DMS53 treated with DMSO at 0.1 percent for 48 hours (cell line): Measurements from ENCODE around the gene KCNJ15.
"Not testable (repeated sequence)": the region's sequence is repeated elsewhere in the genome, so short reads cannot be mapped to it uniquely, and the experiment has no call there.

ENCODE experiments used
- DNase-seq: peaks from one replicate; lab custom pipeline; 2025; ENCODE audit not compliant: unreplicated experiment; lab: John Stamatoyannopoulos, UW

The KCNJ15 gene

GRCh38 chr21:38256599-38257302 lies at the start of gene KCNJ15:
Gene KCNJ15 (plus strand): TSS chr21:38256991. CDS start chr21:38299262, 42,271 bp downstream.
- DNase-seq, result no peak

DNA sequence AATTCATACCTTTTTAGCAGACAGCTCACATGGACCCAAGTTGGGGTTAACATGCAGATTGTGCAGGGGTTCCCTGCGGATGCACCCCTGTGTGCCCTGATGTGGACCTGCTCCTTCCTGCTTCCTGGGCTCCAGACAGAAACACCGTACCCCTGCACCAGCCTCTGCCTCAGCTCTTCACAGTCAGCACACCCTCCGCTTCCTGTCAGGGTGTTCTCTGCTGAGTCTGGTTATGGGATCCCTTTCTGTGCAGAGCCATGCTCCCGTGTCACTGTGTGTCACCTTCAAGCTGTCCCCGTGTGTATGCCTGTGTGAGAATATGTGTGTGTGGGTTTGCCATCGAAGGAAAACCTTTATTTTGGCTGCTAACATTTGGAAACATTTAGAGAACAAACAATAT lies 48.7 kb upstream of the KCNJ15 start:
- DNase-seq, result no peak

DNA sequence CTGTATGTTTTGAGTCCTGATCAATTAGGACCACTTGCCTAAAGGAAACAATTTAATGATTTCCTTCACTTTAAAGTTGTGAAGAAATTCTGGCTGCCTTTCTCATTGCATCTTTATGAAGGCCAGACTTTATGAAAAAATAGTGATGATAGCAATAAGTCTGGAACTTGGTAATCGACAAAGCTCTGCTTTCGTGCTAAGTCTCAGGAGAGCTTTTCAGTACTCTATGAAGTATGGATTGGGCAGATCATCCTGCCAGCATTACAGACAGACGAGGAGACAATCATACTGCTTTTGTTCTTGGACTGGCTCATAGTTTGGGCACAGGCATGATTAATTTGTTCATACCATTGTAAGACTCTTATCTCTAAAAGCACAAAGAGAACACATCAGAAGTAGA lies 45.5 kb upstream of the KCNJ15 start:
- no peak for DNase-seq

DNA sequence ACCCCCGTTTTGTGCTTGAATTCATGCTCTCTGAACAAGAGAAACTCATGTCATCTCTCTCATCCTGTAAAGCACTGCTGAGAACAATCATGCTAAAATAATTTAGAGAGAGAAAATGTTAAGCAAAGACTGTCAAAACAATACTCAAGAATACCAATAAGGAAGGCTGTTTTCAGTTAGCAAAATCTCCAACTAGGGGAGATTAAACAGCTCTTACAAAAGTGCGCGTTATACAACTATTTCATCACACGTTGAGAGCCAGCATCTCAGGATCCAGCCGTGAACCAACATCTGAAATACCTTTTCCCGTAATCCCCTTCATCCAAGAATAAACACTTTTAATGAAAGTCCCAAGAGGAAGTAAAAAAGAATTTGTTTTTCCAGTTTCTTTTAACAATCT lies 44.1 kb upstream of the KCNJ15 start:
- DNase-seq, result no peak

DNA sequence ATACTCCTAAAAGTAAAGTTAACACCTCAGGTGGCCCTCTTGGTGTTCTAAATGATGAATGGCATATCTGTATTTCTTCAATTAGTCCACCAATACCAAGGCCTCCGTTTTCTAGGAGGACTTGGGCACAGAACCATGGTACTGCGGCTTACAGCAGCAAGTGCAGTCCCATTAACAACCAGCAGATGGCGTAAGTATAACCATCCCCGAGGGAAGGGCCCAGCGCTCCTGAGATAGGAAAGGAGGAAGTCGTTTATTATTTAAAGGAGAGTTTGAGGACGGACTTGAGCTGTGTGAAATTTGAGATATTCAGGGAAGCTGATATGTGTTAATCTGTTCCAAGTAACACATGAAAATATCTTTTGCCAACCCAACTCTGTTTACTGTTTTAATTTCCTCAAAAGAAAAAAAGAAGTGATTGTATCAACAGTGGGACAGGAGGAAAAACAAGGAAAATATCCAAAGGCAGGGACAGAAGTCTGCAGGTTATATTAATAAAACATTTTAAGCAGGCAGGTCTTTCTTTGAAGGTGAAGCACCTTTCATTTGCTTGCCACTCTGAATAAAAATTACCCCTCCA lies 37.7 kb upstream of the KCNJ15 start:
- peak; percentile 18 for DNase-seq

DNA sequence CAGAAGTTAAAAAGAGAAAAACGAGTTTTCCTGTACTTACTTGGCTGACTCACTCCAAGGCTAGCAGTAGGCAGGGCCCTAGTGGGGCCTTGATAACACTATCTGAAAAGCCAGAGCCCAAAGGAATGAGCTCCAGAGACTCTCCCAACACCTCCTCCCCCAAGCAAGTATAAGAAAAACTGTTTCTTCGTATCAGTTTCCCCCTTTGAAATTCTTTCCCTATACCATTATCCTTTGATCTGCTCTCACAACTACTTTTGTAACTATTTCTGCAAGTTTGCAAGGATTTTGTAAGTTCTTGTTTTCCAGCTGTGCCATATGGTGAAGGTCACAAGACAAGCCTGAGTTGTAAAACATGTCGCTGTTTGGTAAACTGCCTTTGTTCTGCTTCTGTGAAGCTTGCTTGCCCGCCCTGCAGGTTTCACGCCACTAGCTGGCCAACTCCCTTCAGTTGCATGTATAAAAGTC lies 36.5 kb upstream of the KCNJ15 start:
- DNase-seq, result no peak

- no peak for DNase-seq
Observed at GRCh38 chr21:38221594-38221993, 35.2 kb upstream of the KCNJ15 start.

GRCh38 chr21:38223893-38224540 lies 32.8 kb upstream of the KCNJ15 start:
- no peak for DNase-seq

DNA sequence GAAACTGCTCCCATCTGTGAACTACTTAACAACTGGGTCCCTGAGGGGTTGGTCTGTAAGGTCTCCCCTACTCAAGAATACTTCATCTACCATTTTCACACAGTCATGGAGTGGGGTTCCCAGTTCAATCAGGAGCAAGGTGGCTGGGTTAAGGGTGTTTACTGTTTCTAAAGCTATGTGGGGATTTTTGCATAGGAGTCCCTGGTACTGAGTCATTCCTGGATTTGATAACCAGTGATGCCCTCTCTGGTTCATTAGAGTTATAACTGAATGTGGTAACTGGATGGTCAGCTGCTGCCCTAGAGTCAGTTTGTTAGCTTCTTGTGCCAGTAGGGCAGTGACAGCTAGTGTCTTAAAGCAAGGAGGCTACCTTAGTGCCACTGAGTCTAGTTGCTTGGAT lies 29.4 kb upstream of the KCNJ15 start:
- no peak for DNase-seq

GRCh38 chr21:38228115-38228514 lies 28.7 kb upstream of the KCNJ15 start:
- DNase-seq, result no peak

GRCh38 chr21:38228537-38228936 lies 28.3 kb upstream of the KCNJ15 start:
- DNase-seq, result no peak

- no peak for DNase-seq
Observed at GRCh38 chr21:38229260-38229877, 27.4 kb upstream of the KCNJ15 start.

GRCh38 chr21:38234395-38235142 lies 22.2 kb upstream of the KCNJ15 start:
- no peak for DNase-seq

DNA sequence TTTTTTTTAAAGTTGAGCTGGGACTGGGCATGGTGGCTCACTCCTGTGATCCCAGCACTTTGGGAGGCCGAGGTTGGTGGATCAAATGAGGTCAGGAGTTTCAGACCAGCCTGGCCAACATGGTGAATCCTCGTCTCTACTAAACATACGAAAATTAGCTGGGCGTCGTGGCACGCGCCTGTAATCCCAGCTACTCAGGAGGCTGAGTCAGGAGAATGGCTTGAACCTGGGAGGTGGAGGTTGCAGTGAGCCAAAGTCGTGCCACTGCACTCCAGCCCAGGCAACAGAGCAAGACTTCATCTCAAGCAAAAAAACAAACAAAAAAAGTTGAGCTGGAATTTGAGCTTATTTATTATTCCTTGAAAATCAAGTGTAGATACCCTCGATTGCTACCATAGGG lies 21.5 kb upstream of the KCNJ15 start:
- DNase-seq, result not testable (repeated sequence)

- no peak for DNase-seq
Observed at GRCh38 chr21:38236232-38236631, 20.6 kb upstream of the KCNJ15 start.

DNA sequence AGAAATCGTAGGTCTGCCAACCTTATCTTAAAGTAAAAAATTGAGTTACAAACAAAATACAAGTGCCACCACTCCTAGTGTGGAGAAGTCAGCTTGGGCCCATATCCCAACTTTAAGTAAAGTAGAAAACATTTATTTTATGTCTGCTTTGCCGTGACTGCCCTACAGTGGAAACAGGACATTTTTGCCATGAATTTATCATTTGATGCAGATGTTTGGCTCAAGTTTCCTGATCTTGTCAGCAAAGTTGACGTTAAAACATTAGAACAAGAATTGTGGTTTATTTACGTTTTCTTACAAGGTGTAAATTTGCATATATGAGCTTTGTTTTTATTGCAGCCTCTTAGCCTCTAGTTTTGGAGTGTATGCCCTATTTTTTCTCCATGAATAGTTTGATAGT lies 17.1 kb upstream of the KCNJ15 start:
- no peak for DNase-seq

- DNase-seq, result no peak
Observed at GRCh38 chr21:38240129-38240528, 16.7 kb upstream of the KCNJ15 start.

DNA sequence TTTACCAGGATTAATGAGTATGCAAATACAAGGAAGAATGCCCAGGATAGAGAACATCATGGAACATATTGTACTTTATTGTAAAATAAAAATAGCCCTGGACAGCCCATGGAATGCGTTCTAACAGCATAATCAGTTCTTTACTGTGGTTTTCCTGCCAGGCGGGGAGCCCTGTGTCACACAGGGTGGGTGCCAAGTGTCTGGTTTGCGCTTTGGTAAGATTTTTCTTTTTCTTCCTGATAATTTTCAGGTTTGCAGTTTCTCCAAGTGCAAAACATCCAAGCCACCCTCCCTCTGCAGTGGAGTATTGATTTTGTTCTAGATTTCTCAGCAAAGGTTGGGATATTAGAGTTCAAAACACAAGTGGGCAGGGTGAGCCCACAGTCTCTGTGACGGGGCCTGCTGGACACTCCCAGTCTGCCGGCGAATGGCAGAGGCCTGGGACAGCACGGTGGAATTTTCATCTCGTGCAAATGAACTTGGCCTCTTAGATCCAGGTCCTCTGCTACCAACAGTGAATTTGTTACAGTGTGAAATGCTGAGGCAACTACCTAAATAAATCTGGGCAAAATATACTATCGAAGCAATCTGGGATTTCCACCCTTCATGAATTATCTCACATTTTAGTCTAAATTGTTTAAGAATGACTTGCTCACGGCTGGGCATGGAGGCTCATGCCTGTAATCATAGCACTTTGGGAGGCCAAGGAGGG lies 15.6 kb upstream of the KCNJ15 start:
- no peak for DNase-seq

DNA sequence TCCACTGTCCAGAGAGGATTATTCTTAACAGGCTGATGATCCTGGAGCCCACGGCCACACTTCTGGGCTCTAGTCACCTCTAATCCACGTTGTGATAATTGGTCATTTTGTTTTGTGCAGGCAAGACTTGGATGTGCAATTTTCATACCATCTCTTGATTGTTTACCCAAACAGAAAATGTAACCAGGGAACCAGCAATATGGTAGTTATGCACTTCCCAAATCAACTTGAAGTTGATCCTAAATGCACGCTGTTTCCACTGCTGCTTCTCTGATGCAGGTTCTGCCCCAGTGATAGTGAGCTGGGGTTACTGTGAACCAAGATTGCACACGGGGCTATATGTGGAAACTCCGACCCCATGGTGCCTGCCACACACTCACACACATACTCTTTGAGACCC lies 14.7 kb upstream of the KCNJ15 start:
- DNase-seq, result no peak

DNA sequence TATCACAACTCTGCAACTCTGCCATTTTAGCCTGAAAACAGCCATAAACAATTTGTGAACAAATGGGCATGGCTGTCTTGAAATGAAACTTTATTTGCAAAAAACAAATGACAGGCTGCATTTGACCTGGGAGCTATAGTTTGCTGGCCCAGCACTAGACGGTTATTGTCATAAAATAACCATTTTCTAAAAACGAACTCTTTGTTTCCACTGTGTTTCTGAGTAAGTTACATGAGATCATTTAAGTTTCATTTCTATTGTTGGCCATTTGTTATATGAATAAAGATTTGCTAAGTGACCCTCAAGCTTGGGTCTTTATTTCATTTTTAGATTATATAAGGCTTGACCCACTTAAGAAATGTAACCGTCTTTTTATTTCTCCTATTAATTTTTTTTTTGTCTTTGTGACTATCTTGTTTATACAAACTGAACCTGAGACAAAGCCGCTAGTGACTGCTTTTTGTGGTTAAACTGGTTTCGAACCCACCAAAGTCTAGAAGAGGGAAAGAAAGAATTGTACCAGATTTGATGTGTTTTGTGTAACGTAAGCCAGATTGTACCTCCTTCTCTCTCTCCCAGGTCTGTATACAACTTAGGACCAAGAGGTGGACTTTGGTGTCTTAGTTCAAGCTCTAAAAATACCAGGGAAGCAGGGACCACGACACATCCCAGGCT lies 12.9 kb upstream of the KCNJ15 start:
- DNase-seq, result no peak
